Measurements from ENCODE around the gene OLFM3.

Gene OLFM3

GRCh38 chr1:101957771-101958170 is 39.0 kb downstream of the OLFM3 start:
- H3K9me3 ChIP-seq (ENCODE audit: insufficient read depth, low read length) = no peaks in the 10 kb centered on the region
- H2AFZ ChIP-seq (ENCODE audit: low read depth, low read length) = no peak overlapping the region
- H3K4me1 ChIP-seq (ENCODE audit: low read length) = no peaks in the 10 kb centered on the region
- no peak overlapping the region for H3K4me3 ChIP-seq (ENCODE audit: low read length)
- no peaks in the 10 kb centered on the region for H3K79me2 ChIP-seq (ENCODE audit: low read length)
- no peak overlapping the region for H3K27ac ChIP-seq (ENCODE audit: low read length)
- no peak overlapping the region for H3K9ac ChIP-seq (ENCODE audit: low read length)
- no peaks in the 10 kb centered on the region for H3K27me3 ChIP-seq (ENCODE audit: low read depth, low read length)
- H4K20me1 ChIP-seq (ENCODE audit: insufficient read depth, low read length) = no peaks in the 10 kb centered on the region
- TF ChIP-seq EZH2phosphoT487 (IDR thresholded peaks at IDR 0.05; ENCODE audit: low read depth) (no peak), CTCF (IDR thresholded peaks at IDR 0.05; ENCODE audit: low read depth, low read length) (no peak)
- H3K36me3 ChIP-seq (replicated peaks; ENCODE audit: low read depth, low read length) = no peaks in the 10 kb centered on the region
- H3K4me2 ChIP-seq (ENCODE audit: low read length) = no peak overlapping the region

GRCh38 chr1:101953623-101954022 is 43.1 kb downstream of the OLFM3 start:
- no peak overlapping the region for H3K9ac ChIP-seq (ENCODE audit: low read length)
- no peak overlapping the region for H3K27ac ChIP-seq (ENCODE audit: low read length)
- H3K27me3 ChIP-seq (ENCODE audit: low read depth, low read length) = no peaks in the 10 kb centered on the region
- H3K9me3 ChIP-seq (ENCODE audit: insufficient read depth, low read length) = no peaks in the 10 kb centered on the region
- no peak overlapping the region for H3K4me3 ChIP-seq (ENCODE audit: low read length)
- no peaks in the 10 kb centered on the region for H3K79me2 ChIP-seq (ENCODE audit: low read length)
- no peaks in the 10 kb centered on the region for H3K36me3 ChIP-seq (replicated peaks; ENCODE audit: low read depth, low read length)
- H4K20me1 ChIP-seq (ENCODE audit: insufficient read depth, low read length) = no peaks in the 10 kb centered on the region
- no peak overlapping the region for H2AFZ ChIP-seq (ENCODE audit: low read depth, low read length)
- no peaks in the 10 kb centered on the region for H3K4me1 ChIP-seq (ENCODE audit: low read length)
- TF ChIP-seq CTCF (IDR thresholded peaks at IDR 0.05; ENCODE audit: low read depth, low read length) = no peak
- TF ChIP-seq EZH2phosphoT487 (IDR thresholded peaks at IDR 0.05; ENCODE audit: low read depth) = no peak
- no peak overlapping the region for H3K4me2 ChIP-seq (ENCODE audit: low read length)

- no peaks in the 10 kb centered on the region for H3K36me3 ChIP-seq (replicated peaks; ENCODE audit: low read depth, low read length)
- no peaks in the 10 kb centered on the region for H3K9me3 ChIP-seq (ENCODE audit: insufficient read depth, low read length)
- no peaks in the 10 kb centered on the region for H3K79me2 ChIP-seq (ENCODE audit: low read length)
- H3K9ac ChIP-seq (ENCODE audit: low read length) = no peak overlapping the region
- H3K4me2 ChIP-seq (ENCODE audit: low read length) = no peak overlapping the region
- no peaks in the 10 kb centered on the region for H3K27me3 ChIP-seq (ENCODE audit: low read depth, low read length)
- TF ChIP-seq CTCF (IDR thresholded peaks at IDR 0.05; ENCODE audit: low read depth, low read length) (no peak), EZH2phosphoT487 (IDR thresholded peaks at IDR 0.05; ENCODE audit: low read depth) (no peak)
- no peak overlapping the region for H3K4me3 ChIP-seq (ENCODE audit: low read length)
- no peak overlapping the region for H2AFZ ChIP-seq (ENCODE audit: low read depth, low read length)
- H3K4me1 ChIP-seq (ENCODE audit: low read length) = peaks cover 4% of the 10 kb centered on the region; the same call in 1 of the 2 replicates
- H3K27ac ChIP-seq (ENCODE audit: low read length) = no peak overlapping the region
- H4K20me1 ChIP-seq (ENCODE audit: insufficient read depth, low read length) = no peaks in the 10 kb centered on the region
These were observed 50.8 kb downstream of the OLFM3 start for GRCh38 chr1:101945884-101946283.

- Histone ChIP-seq H4K20me1 (ENCODE audit: insufficient read depth, low read length) (no peaks in the 10 kb centered on the region), H3K4me3 (ENCODE audit: low read length) (no peak overlapping the region), H3K79me2 (ENCODE audit: low read length) (no peaks in the 10 kb centered on the region), H2AFZ (ENCODE audit: low read depth, low read length) (no peak overlapping the region), H3K27ac (ENCODE audit: low read length) (no peak overlapping the region), H3K9ac (ENCODE audit: low read length) (no peak overlapping the region), H3K4me1 (ENCODE audit: low read length) (peaks cover 4% of the 10 kb centered on the region; the same call in 1 of the 2 replicates), H3K36me3 (replicated peaks; ENCODE audit: low read depth, low read length) (no peaks in the 10 kb centered on the region), H3K4me2 (ENCODE audit: low read length) (no peak overlapping the region; the same call in 1 of the 2 replicates), H3K9me3 (ENCODE audit: insufficient read depth, low read length) (no peaks in the 10 kb centered on the region), H3K27me3 (ENCODE audit: low read depth, low read length) (no peaks in the 10 kb centered on the region)
- TF ChIP-seq CTCF (IDR thresholded peaks at IDR 0.05; ENCODE audit: low read depth, low read length) (no peak), EZH2phosphoT487 (IDR thresholded peaks at IDR 0.05; ENCODE audit: low read depth) (no peak)
These were observed 53.5 kb downstream of the OLFM3 start for GRCh38 chr1:101943237-101943636.
